22Rv1 (cell line): ENCODE measurements around the gene TMEM179.

Experiments used
- ZFX ChIP-seq: fragments of 450-650 bp; IDR thresholded peaks from 2 replicates; pipeline ENCODE4 v1.6.1; 2017; ENCODE audit warnings: antibody characterized with exemption, borderline replicate concordance
- TF ChIP-seq, protein P1 (sequence below): fragments of 450-650 bp; IDR thresholded peaks from 2 replicates; pipeline ENCODE4 v1.5.1; 2017; ENCODE audit warnings: mild to moderate bottlenecking

DNA sequence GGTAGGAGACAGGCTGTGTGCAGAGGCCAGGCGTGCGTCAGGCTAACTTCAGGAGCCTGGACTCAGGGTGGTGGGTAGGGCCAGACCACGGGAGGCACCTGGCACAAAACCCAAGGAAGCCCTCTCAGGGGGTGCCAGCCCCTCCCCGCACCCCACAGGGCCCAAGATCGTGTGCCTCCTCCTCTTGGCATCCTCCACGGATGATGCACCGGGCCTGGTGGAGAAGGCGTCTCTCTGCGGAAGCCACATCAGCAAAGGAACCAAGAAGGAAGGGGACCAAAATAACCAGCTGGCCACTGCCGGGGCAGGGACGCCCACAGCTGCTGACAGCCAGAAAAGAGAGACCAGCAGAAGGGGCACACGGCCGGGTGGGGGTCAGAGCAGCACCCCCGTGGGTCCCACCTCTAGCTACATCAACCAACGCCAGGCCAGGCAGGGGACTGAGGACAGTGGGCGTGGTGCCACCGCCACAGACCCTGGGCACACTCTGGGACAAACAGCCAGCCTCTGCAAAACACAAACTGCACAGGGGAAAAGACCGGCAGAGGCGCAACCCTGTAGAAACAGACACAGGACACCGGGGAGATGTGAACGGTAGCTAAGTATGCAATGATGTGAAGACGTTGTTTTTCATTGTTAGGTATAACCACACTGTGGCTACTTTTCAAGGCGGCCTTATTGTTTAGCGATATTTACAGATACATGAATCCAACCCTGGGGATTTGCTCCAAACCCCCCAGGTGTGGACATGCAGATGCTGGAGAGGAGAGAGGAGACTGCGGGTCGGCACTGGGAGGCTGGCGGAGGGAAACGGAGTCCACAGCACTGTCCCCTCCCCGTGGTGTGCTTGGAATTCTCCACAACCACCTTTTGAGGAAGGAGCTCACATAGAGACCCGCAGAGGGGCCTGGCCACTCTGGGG, 51.1 kb downstream of the TMEM179 start:
- TF ChIP-seq, protein P1, sequence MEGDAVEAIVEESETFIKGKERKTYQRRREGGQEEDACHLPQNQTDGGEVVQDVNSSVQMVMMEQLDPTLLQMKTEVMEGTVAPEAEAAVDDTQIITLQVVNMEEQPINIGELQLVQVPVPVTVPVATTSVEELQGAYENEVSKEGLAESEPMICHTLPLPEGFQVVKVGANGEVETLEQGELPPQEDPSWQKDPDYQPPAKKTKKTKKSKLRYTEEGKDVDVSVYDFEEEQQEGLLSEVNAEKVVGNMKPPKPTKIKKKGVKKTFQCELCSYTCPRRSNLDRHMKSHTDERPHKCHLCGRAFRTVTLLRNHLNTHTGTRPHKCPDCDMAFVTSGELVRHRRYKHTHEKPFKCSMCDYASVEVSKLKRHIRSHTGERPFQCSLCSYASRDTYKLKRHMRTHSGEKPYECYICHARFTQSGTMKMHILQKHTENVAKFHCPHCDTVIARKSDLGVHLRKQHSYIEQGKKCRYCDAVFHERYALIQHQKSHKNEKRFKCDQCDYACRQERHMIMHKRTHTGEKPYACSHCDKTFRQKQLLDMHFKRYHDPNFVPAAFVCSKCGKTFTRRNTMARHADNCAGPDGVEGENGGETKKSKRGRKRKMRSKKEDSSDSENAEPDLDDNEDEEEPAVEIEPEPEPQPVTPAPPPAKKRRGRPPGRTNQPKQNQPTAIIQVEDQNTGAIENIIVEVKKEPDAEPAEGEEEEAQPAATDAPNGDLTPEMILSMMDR, result no peak
- TF ChIP-seq ZFX, result no peak
